Aorta (tissue), 4 donors: ENCODE data around the gene PAN3. TPM values are rescaled to one million over a fixed set of nuclear protein-coding genes. Genes with fewer than 3 reads are reported as not detected.

ENCODE experiments used
- polyA plus RNA-seq, 2 donors: library from polyadenylated mRNA; stranded (reverse); fragments of 200-250 nt; gene quantifications; one replicate each; pipeline ENCODE4 v1.2.3, GENCODE V29; 2013
- total RNA-seq, 2 donors: library from RNA; stranded (reverse); fragmentation: NEBNext Ultra II Directional; extraction: Animal tissue kit (Norgen Biotek cat#: 25700); gene quantifications; one replicate each; pipeline ENCODE4 v1.2.1, GENCODE V29; 2021
- donor health status: healthy with polysubstance abuse.
- donor health status: Bipolar disorder and iron deficiency.
- donor health status: DM: no; HTN: no; CAD: no.
- donor health status: DM: yes; HTN: yes; CAD: no.

The PAN3 gene
- total and polyA plus RNA-seq, 4 donors: 4.0 to 49.2 (median 26.5) TPM

Other genes starting within 250 kb of the PAN3 start
- not detected for gene PDX1, start 218.5 kb upstream of the PAN3 start, total RNA-seq
- 1 to 10 TPM in 1 of 2 donors, not detected in 1; 5.3 TPM for gene PDX1, start 218.5 kb upstream of the PAN3 start, polyA plus RNA-seq
- gene CDX2, start 169.2 kb upstream of the PAN3 start, total RNA-seq: not detected
- gene CDX2, start 169.2 kb upstream of the PAN3 start, polyA plus RNA-seq: 10 to 100 TPM in 1 of 2 donors, not detected in 1; 27.7 TPM
- not detected for gene URAD, start 149.9 kb upstream of the PAN3 start, total RNA-seq
- not detected for gene URAD, start 149.9 kb upstream of the PAN3 start, polyA plus RNA-seq
- under 1 TPM; 0.30 to 0.52 TPM for gene FLT3, start 38.0 kb upstream of the PAN3 start, total RNA-seq
- gene FLT3, start 38.0 kb upstream of the PAN3 start, polyA plus RNA-seq: under 1 TPM; 0.13 to 0.50 TPM